A673 (cell line): ENCODE results near the gene MAP1LC3B2. TPM values are rescaled to one million over a fixed set of nuclear protein-coding genes. Genes with fewer than 3 reads are reported as not detected.

Source experiments
- BruUV-seq: library from RNA; stranded (reverse); fragments of 400-500 nt; replicated peaks from 2 replicates; lab custom pipeline; 2021; lab: Mats Ljungman, UMichigan
- CTCF ChIA-PET: fragments of 300-600 bp; sonication (Branson Sonifier 250); formaldehyde crosslinking; loops from one replicate; lab custom pipeline; 2022; ENCODE audit warnings: antibody characterized with exemption; lab: Charles Lee
- POLR2A ChIA-PET: fragments of 300-600 bp; sonication (Branson Sonifier 250); formaldehyde crosslinking; loops from one replicate; lab custom pipeline; 2022; ENCODE audit warnings: antibody characterized with exemption; ENCODE audit not compliant: low non-redundant PET; lab: Charles Lee
- DNase-seq: peaks from one replicate; pipeline ENCODE4 v3.0.0-alpha.2; 2015; ENCODE audit warnings: low spot score
- H3K27ac ChIP-seq: fragments of 200-600 bp; sonication (generic); 2 replicates; pipeline ENCODE4 v1.5.1; 2016; ENCODE audit warnings: mixed run types, low read depth, mild to moderate bottlenecking, mixed read lengths, antibody characterized with exemption, low read length; ENCODE audit not compliant: poor library complexity, severe bottlenecking
- H3K27me3 ChIP-seq: fragments of 200-600 bp; sonication (generic); replicated peaks from 2 replicates; pipeline ENCODE4 v1.6.1; 2017; ENCODE audit warnings: mixed run types, low read depth, mild to moderate bottlenecking, mixed read lengths, antibody characterized with exemption, low read length; ENCODE audit not compliant: insufficient read depth, poor library complexity
- H3K36me3 ChIP-seq: fragments of 200-600 bp; sonication (generic); 2 replicates; pipeline ENCODE4 v1.6.1; 2016; ENCODE audit warnings: mixed run types, mild to moderate bottlenecking, mixed read lengths, antibody characterized with exemption, low read length; ENCODE audit not compliant: insufficient read depth, poor library complexity, severe bottlenecking
- H3K4me1 ChIP-seq: fragments of 200-600 bp; sonication (generic); 2 replicates; pipeline ENCODE4 v1.6.1; 2017; ENCODE audit warnings: mixed run types, mild to moderate bottlenecking, mixed read lengths, antibody characterized with exemption, low read length; ENCODE audit not compliant: insufficient read depth, poor library complexity, severe bottlenecking
- H3K4me3 ChIP-seq: fragments of 200-600 bp; sonication (generic); 2 replicates; pipeline ENCODE4 v1.5.1; 2016; ENCODE audit warnings: low read depth, mixed run types, mild to moderate bottlenecking, mixed read lengths, low read length; ENCODE audit not compliant: poor library complexity, severe bottlenecking
- H3K9me3 ChIP-seq: fragments of 200-600 bp; sonication (generic); 2 replicates; pipeline ENCODE4 v1.6.1; 2016; ENCODE audit warnings: mixed run types, low read depth, mild to moderate bottlenecking, mixed read lengths, antibody characterized with exemption, low read length; ENCODE audit not compliant: poor library complexity, severe bottlenecking
- CTCF ChIP-seq: fragments of 300-800, 200-600 bp; sonication (generic); conservative IDR thresholded peaks from 2 replicates; pipeline ENCODE4 v1.5.1; 2017; ENCODE audit warnings: low read depth, mild to moderate bottlenecking, antibody characterized with exemption, low read length, moderate library complexity, mixed read lengths
- EZH2 ChIP-seq: fragments of 200-600 bp; sonication (generic); IDR thresholded peaks from 2 replicates; pipeline ENCODE4 v1.6.1; 2017; ENCODE audit warnings: borderline replicate concordance, low read depth, mild to moderate bottlenecking, mixed read lengths, antibody characterized with exemption, low read length; ENCODE audit not compliant: poor library complexity, severe bottlenecking
- intact Hi-C: fragments of 100-400 bp; cut with micrococcal nuclease; formaldehyde crosslinking; loops from one replicate; pipeline ENCODE4 v1.10.0; 2022; ENCODE audit not compliant: unreplicated experiment
- total RNA-seq: library from RNA; stranded (reverse); gene quantifications from 2 replicates; pipeline ENCODE4 v1.2.3, GENCODE V29; 2021

Gene MAP1LC3B2
- total RNA-seq, 1 experiment from 2014 or later = 1.7 TPM

GRCh38 chr12:116561181-116561821, 2.1 kb downstream of the MAP1LC3B2 start:
- Histone ChIP-seq H3K4me3 (no peak overlapping the region), H3K4me1 (no peaks in the 10 kb centered on the region), H3K36me3 (no peaks in the 10 kb centered on the region), H3K9me3 (peaks cover 21% of the 10 kb centered on the region), H3K27ac (no peak overlapping the region), H3K27me3 (no peaks in the 10 kb centered on the region)
- intact Hi-C loops = no loop called here
- no peak for DNase-seq
- ChIA-PET POLR2A (no interaction called here), CTCF (no interaction called here)
- TF ChIP-seq EZH2 (no peak), CTCF (no peak)
- BruUV-seq = no TSS peak

GRCh38 chr12:116562090-116562489, 2.9 kb downstream of the MAP1LC3B2 start:
- Histone ChIP-seq H3K9me3 (peaks cover 21% of the 10 kb centered on the region), H3K27me3 (no peaks in the 10 kb centered on the region), H3K36me3 (no peaks in the 10 kb centered on the region), H3K4me1 (no peaks in the 10 kb centered on the region), H3K4me3 (no peak overlapping the region), H3K27ac (no peak overlapping the region)
- DNase-seq = no peak
- ChIA-PET POLR2A (no interaction called here), CTCF (no interaction called here)
- TF ChIP-seq EZH2 = no peak
- no peak for TF ChIP-seq CTCF
- no TSS peak for BruUV-seq
- intact Hi-C loops = no loop called here

GRCh38 chr12:116563262-116563661, 4.1 kb downstream of the MAP1LC3B2 start:
- BruUV-seq = no TSS peak
- H3K4me3 ChIP-seq = no peak overlapping the region
- CTCF ChIA-PET = no interaction called here
- POLR2A ChIA-PET = no interaction called here
- H3K27ac ChIP-seq = no peak overlapping the region
- H3K27me3 ChIP-seq = no peaks in the 10 kb centered on the region
- H3K4me1 ChIP-seq = no peaks in the 10 kb centered on the region
- TF ChIP-seq EZH2 (no peak), CTCF (no peak)
- no peaks in the 10 kb centered on the region for H3K36me3 ChIP-seq
- peaks cover 21% of the 10 kb centered on the region for H3K9me3 ChIP-seq
- intact Hi-C loops = no loop called here
- DNase-seq = no peak
